A549 (cell line): ENCODE measurements around the gene DIAPH1. TPM values are rescaled to one million over a fixed set of nuclear protein-coding genes. Genes with fewer than 3 reads are reported as not detected.

Experiments used
- ATAC-seq, 2 experiments: fragments of 200-7000 bp in 1 of 2; fragments of >200 bp in 1 of 2; cut with Nextera tagmentation in 1 of 2; cut with Tn5 transposase in 1 of 2; 3 replicates each; pipeline versions ENCODE4 v1.8.0 to v1.9.1; 2018 to 2020; ENCODE audit warnings: mild to moderate bottlenecking in 1 of 2, moderate library complexity in 1 of 2
- CTCF ChIA-PET: fragments of 300-600 bp; sonication (Branson Sonifier 250); formaldehyde crosslinking; extraction: SDS; loops from one replicate; lab custom pipeline; 2021; ENCODE audit warnings: antibody characterized with exemption, inconsistent platforms; lab: Yijun Ruan, JAX
- POLR2A ChIA-PET: fragments of 350-600 bp; formaldehyde crosslinking; extraction: SDS; loops from one replicate; lab custom pipeline; 2021; ENCODE audit warnings: antibody characterized with exemption, inconsistent platforms; lab: Yijun Ruan, JAX
- DNase-seq, 2 experiments: peaks; one replicate each; pipeline versions ENCODE4 v3.0.0 to v3.0.0-alpha.2; 2011 to 2016; ENCODE audit warnings: low read depth in 1 of 2, low spot score in 1 of 2
- FAIRE-seq: peaks from 2 replicates; lab custom pipeline; 2011; peaks lifted over from hg19 to GRCh38; lab: Jason Lieb, UNC
- H3K27ac ChIP-seq, 2 experiments: fragments of >200 bp; sonication (Bioruptor Twin); formaldehyde crosslinking; 3 replicates each; pipeline ENCODE4 v1.5.1; 2016 to 2017
- H3K4me1 ChIP-seq: fragments of >200 bp; sonication (Bioruptor Twin); formaldehyde crosslinking; 3 replicates; pipeline ENCODE4 v1.6.1; 2016
- H3K4me2 ChIP-seq: fragments of >200 bp; sonication (Bioruptor Twin); formaldehyde crosslinking; 3 replicates; pipeline ENCODE4 v1.6.1; 2016
- H3K4me3 ChIP-seq: fragments of >200 bp; sonication (Bioruptor Twin); formaldehyde crosslinking; 3 replicates; pipeline ENCODE4 v1.5.1; 2016
- H3K9me3 ChIP-seq: fragments of >200 bp; sonication (Bioruptor Twin); formaldehyde crosslinking; 3 replicates; pipeline ENCODE4 v1.6.1; 2016
- CBX2 ChIP-seq: fragments of 200-600 bp; sonication (generic); IDR thresholded peaks from 2 replicates; pipeline ENCODE4 v1.6.1; 2016; ENCODE audit warnings: low read depth, mild to moderate bottlenecking, borderline replicate concordance
- CHD2 ChIP-seq: fragments of 150-350 bp; IDR thresholded peaks from 2 replicates; pipeline ENCODE4 v1.6.1; 2014; ENCODE audit warnings: low read length; ENCODE audit not compliant: partially characterized antibody
- CHD4 ChIP-seq: fragments of 200-600 bp; sonication (generic); IDR thresholded peaks from 2 replicates; pipeline ENCODE4 v1.6.1; 2016; ENCODE audit warnings: antibody characterized with exemption, mild to moderate bottlenecking, borderline replicate concordance
- EHMT2 ChIP-seq: fragments of 200-600 bp; sonication (generic); IDR thresholded peaks from 2 replicates; pipeline ENCODE4 v1.6.1; 2016; ENCODE audit warnings: antibody characterized with exemption, low read depth, mild to moderate bottlenecking, moderate library complexity
- ESRRA ChIP-seq: fragments of 150-350 bp; IDR thresholded peaks from 2 replicates; pipeline ENCODE4 v1.6.1; 2014; ENCODE audit warnings: mild to moderate bottlenecking, low read length, borderline replicate concordance
- HEYL ChIP-seq: fragments of 250-450 bp; sonication (Bioruptor Pico); IDR thresholded peaks from 2 replicates; pipeline ENCODE4 v1.8.0; 2021; ENCODE audit warnings: mild to moderate bottlenecking, moderate library complexity
- HOXB5 ChIP-seq: fragments of 250-450 bp; sonication (Bioruptor Pico); IDR thresholded peaks from 2 replicates; pipeline ENCODE4 v1.5.0; 2020; ENCODE audit warnings: mild to moderate bottlenecking, moderate library complexity
- MAZ ChIP-seq: fragments of 150-350 bp; IDR thresholded peaks from 2 replicates; pipeline ENCODE4 v1.6.1; 2014; ENCODE audit warnings: antibody characterized with exemption, low read depth, low read length, borderline replicate concordance
- MYC ChIP-seq: IDR thresholded peaks from 2 replicates; pipeline ENCODE4 v1.6.1; 2012; ENCODE audit warnings: mild to moderate bottlenecking, inconsistent platforms, low read length, improper control_type of control experiment, borderline replicate concordance
- RAD21 ChIP-seq, 2 experiments: fragments of >200 bp in 1 of 2; sonication (Bioruptor Twin) in 1 of 2; formaldehyde crosslinking in 1 of 2; IDR thresholded peaks in 1 of 2; conservative IDR thresholded peaks in 1 of 2; 2 replicates in 1 of 2; 3 replicates in 1 of 2; pipeline ENCODE4 v1.6.1; 2012 to 2018; ENCODE audit warnings: inconsistent platforms in 1 of 2
- RARB ChIP-seq: fragments of 250-450 bp; sonication (Bioruptor Pico); IDR thresholded peaks from 2 replicates; pipeline ENCODE4 v1.8.0; 2021; ENCODE audit warnings: mild to moderate bottlenecking, moderate library complexity
- RNF2 ChIP-seq: fragments of 200-600 bp; sonication (generic); IDR thresholded peaks from 2 replicates; pipeline ENCODE4 v1.6.1; 2016; ENCODE audit warnings: low read depth, mild to moderate bottlenecking, antibody characterized with exemption, moderate library complexity, borderline replicate concordance
- SMC3 ChIP-seq: fragments of >200 bp; sonication (Bioruptor Twin); formaldehyde crosslinking; IDR thresholded peaks from 3 replicates; pipeline ENCODE4 v1.6.1; 2018; ENCODE audit warnings: inconsistent platforms
- TP53 ChIP-seq: fragments of 250-450 bp; sonication (Bioruptor Pico); IDR thresholded peaks from 2 replicates; pipeline ENCODE4 v1.5.0; 2021; ENCODE audit warnings: mild to moderate bottlenecking, moderate library complexity
- ZC3H11A ChIP-seq: fragments of 450-650 bp; IDR thresholded peaks from 2 replicates; pipeline ENCODE4 v1.6.1; 2014; ENCODE audit warnings: antibody characterized with exemption, mild to moderate bottlenecking
- ZSCAN20 ChIP-seq: fragments of 250-450 bp; sonication (Bioruptor Pico); IDR thresholded peaks from 2 replicates; pipeline ENCODE4 v1.8.0; 2022; ENCODE audit warnings: mild to moderate bottlenecking, moderate library complexity
- WGBS: methylation state at CpG from one replicate; pipeline ENCODE4 v1.1.6; 2017; ENCODE audit errors: missing lambda C conversion rate; 5-methylcytosine and 5-hydroxymethylcytosine counted together
- polyA plus RNA-seq, 4 experiments: library from polyadenylated mRNA; depleted of rRNA in 3 of 4; stranded (reverse); fragments of >200 nt; fragmentation: RNase III in 1 of 4; extraction: RNeasy Plus Mini Kit Qiagen cat#74134 plus additional on column Dnase treatment in 1 of 4; gene quantifications; 2 replicates in 3 of 4; 3 replicates in 1 of 4; pipeline ENCODE4 v1.2.3, GENCODE V29; 2011 to 2017
- TF ChIP-seq, protein P1 (sequence below): fragments of >200 bp; sonication (Bioruptor Twin); formaldehyde crosslinking; IDR thresholded peaks from 3 replicates; pipeline ENCODE4 v1.5.1; 2016
- TF ChIP-seq, protein P2 (sequence below): IDR thresholded peaks from 2 replicates; pipeline ENCODE4 v1.6.1; 2012
- TF ChIP-seq, protein P3 (sequence below): fragments of 200-600 bp; sonication (generic); IDR thresholded peaks from 2 replicates; pipeline ENCODE4 v1.6.1; 2016; ENCODE audit warnings: antibody characterized with exemption, mild to moderate bottlenecking, moderate library complexity
- TF ChIP-seq, protein P4 (sequence below): fragments of 250-450 bp; sonication (Bioruptor Pico); IDR thresholded peaks from 2 replicates; pipeline ENCODE4 v1.5.0; 2020; ENCODE audit warnings: low read depth, mild to moderate bottlenecking, moderate library complexity

DIAPH1 gene
- polyA plus RNA-seq, 2 of the 4 experiments (the other 2 are of a cell fraction), result 53.4 to 59.8 TPM

GRCh38 chr5:141570655-141571054 is 48.1 kb downstream of the DIAPH1 start:
- ATAC-seq, result no peak
- ChIA-PET CTCF (interaction anchor here (1.0 to 2.4 kb wide), 2 partner anchors 13 to 21 kb away, joined by 3 to 6 read pairs; no protein-coding TSS in a partner anchor), POLR2A (no interaction called here)
- Histone ChIP-seq H3K9me3 (no peaks in the 10 kb centered on the region), H3K27ac (no peak overlapping the region), H3K4me2 (no peak overlapping the region), H3K4me3 (no peak overlapping the region), H3K4me1 (no peaks in the 10 kb centered on the region)
- DNase-seq, result no peak
- TF ChIP-seq ESRRA (no peak), MYC (no peak), HOXB5 (CRISPR knock-in tag) (no peak), ZSCAN20 (CRISPR knock-in tag) (no peak), RAD21 (conservative IDR thresholded peaks at IDR 0.05 in 1 of 2, IDR thresholded peaks at IDR 0.05 in 1 of 2) (no peak), EHMT2 (no peak)
- TF ChIP-seq, protein P1, sequence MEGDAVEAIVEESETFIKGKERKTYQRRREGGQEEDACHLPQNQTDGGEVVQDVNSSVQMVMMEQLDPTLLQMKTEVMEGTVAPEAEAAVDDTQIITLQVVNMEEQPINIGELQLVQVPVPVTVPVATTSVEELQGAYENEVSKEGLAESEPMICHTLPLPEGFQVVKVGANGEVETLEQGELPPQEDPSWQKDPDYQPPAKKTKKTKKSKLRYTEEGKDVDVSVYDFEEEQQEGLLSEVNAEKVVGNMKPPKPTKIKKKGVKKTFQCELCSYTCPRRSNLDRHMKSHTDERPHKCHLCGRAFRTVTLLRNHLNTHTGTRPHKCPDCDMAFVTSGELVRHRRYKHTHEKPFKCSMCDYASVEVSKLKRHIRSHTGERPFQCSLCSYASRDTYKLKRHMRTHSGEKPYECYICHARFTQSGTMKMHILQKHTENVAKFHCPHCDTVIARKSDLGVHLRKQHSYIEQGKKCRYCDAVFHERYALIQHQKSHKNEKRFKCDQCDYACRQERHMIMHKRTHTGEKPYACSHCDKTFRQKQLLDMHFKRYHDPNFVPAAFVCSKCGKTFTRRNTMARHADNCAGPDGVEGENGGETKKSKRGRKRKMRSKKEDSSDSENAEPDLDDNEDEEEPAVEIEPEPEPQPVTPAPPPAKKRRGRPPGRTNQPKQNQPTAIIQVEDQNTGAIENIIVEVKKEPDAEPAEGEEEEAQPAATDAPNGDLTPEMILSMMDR, result no peak
- no peak for FAIRE-seq

DNA sequence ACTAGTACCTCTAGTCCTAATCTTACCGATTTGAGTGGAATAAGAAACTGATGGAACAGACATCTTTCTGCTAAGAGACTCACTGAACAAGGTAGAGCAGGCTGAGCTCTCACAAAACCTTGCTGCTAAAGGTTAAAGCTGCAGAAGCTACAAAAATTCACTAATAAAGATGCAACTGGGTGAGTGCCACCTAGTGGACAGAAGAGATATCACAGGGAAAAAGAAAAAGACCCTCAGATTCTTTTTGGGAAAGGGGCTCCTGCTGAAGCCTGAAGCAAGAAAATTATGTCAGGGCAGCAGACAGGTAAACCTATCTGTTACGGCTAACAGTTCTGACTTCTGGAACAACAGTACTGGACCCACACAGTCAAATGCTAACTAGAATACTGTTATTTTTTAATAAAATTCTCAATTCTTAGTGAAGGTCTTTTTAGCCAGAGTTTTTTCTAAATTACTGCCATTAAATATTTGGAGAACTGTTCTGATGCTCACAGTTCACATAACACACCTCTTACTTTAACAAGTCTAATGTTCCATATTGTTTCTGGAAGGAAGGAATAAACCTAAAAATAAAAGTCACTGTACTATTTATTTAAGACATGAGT is 51.2 kb downstream of the DIAPH1 start:
- H3K4me2 ChIP-seq, result no peak overlapping the region
- TF ChIP-seq RNF2, result no peak
- peak; percentile 52 for TF ChIP-seq SMC3
- TF ChIP-seq, protein P1, result peak; percentile 91
- TF ChIP-seq, protein P2, sequence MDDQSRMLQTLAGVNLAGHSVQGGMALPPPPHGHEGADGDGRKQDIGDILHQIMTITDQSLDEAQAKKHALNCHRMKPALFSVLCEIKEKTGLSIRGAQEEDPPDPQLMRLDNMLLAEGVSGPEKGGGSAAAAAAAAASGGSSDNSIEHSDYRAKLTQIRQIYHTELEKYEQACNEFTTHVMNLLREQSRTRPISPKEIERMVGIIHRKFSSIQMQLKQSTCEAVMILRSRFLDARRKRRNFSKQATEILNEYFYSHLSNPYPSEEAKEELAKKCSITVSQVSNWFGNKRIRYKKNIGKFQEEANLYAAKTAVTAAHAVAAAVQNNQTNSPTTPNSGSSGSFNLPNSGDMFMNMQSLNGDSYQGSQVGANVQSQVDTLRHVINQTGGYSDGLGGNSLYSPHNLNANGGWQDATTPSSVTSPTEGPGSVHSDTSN, result no peak
- TF ChIP-seq RAD21 (conservative IDR thresholded peaks at IDR 0.05 in 1 of 2, IDR thresholded peaks at IDR 0.05 in 1 of 2), result peak; percentile 11 to 29; a peak in 2 of 5 replicates
- no peak for TF ChIP-seq TP53
- H3K4me3 ChIP-seq, result no peak overlapping the region
- CTCF ChIA-PET, result interaction anchor here (0.6 to 3.7 kb wide), 46 partner anchors 8 to 751 kb away, joined by 3 to 20 read pairs (median 4); partner anchors contain the start of genes DIAPH1, PCDHB11, PCDHB2 and PCDHGA1
- POLR2A ChIA-PET, result interaction anchor here (1.8 kb wide), 1 partner anchor 247 kb away, joined by 5 read pairs; the partner anchor contains the start of gene TAF7
- H3K9me3 ChIP-seq, result peaks cover 5% of the 10 kb centered on the region; the same call in 1 of the 3 replicates
- FAIRE-seq, result no peak
- WGBS, result 26% methylated on average over 2 of the region's 2 CpGs
- no peak for ATAC-seq
- H3K27ac ChIP-seq, result no peak overlapping the region
- H3K4me1 ChIP-seq, result no peaks in the 10 kb centered on the region
- no peak for DNase-seq

GRCh38 chr5:141565826-141566570 is 52.8 kb downstream of the DIAPH1 start:
- ATAC-seq (no peak), DNase-seq (no peak)
- CTCF ChIA-PET, result interaction anchor here (0.7 to 3.7 kb wide), 23 partner anchors 8 to 471 kb away, joined by 3 to 20 read pairs (median 6); partner anchors contain the start of genes DIAPH1, PCDHB11, PCDHB2 and PCDHGA1
- no peak for TF ChIP-seq HEYL
- no peak for TF ChIP-seq CHD4
- no peak for TF ChIP-seq CBX2
- no peak for TF ChIP-seq MAZ
- TF ChIP-seq ZC3H11A, result no peak
- TF ChIP-seq, protein P3, sequence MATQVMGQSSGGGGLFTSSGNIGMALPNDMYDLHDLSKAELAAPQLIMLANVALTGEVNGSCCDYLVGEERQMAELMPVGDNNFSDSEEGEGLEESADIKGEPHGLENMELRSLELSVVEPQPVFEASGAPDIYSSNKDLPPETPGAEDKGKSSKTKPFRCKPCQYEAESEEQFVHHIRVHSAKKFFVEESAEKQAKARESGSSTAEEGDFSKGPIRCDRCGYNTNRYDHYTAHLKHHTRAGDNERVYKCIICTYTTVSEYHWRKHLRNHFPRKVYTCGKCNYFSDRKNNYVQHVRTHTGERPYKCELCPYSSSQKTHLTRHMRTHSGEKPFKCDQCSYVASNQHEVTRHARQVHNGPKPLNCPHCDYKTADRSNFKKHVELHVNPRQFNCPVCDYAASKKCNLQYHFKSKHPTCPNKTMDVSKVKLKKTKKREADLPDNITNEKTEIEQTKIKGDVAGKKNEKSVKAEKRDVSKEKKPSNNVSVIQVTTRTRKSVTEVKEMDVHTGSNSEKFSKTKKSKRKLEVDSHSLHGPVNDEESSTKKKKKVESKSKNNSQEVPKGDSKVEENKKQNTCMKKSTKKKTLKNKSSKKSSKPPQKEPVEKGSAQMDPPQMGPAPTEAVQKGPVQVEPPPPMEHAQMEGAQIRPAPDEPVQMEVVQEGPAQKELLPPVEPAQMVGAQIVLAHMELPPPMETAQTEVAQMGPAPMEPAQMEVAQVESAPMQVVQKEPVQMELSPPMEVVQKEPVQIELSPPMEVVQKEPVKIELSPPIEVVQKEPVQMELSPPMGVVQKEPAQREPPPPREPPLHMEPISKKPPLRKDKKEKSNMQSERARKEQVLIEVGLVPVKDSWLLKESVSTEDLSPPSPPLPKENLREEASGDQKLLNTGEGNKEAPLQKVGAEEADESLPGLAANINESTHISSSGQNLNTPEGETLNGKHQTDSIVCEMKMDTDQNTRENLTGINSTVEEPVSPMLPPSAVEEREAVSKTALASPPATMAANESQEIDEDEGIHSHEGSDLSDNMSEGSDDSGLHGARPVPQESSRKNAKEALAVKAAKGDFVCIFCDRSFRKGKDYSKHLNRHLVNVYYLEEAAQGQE, result no peak
- TF ChIP-seq RARB (CRISPR knock-in tag), result no peak
- no peak for TF ChIP-seq CHD2
- TF ChIP-seq, protein P4, sequence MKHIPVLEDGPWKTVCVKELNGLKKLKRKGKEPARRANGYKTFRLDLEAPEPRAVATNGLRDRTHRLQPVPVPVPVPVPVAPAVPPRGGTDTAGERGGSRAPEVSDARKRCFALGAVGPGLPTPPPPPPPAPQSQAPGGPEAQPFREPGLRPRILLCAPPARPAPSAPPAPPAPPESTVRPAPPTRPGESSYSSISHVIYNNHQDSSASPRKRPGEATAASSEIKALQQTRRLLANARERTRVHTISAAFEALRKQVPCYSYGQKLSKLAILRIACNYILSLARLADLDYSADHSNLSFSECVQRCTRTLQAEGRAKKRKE (CRISPR knock-in tag), result no peak

More at GRCh38 chr5:141565826-141566570, 52.8 kb downstream of the DIAPH1 start:
- no peak for FAIRE-seq
- H3K4me2 ChIP-seq, result no peak overlapping the region
- WGBS, result 88% methylated on average over 8 of the region's 8 CpGs
- H3K9me3 ChIP-seq, result peaks cover 5% of the 10 kb centered on the region; the same call in 1 of the 3 replicates
- no peaks in the 10 kb centered on the region for H3K4me1 ChIP-seq
- no peak overlapping the region for H3K4me3 ChIP-seq
- POLR2A ChIA-PET, result no interaction called here
- H3K27ac ChIP-seq, result no peak overlapping the region
